ENCODE measurements around the gene SCRN2. TPM values are rescaled to one million over a fixed set of nuclear protein-coding genes. Genes with fewer than 3 reads are reported as not detected.
A peak's percentile ranks its signal among the peaks of the same experiment; 100 is the strongest.

The SCRN2 gene
- total and polyA plus RNA-seq, 8 donors: 7.0 to 44.9 (median 28.8) TPM

GRCh38 chr17:47840001-47840741 is 902 bp downstream of the SCRN2 start:
- DNase-seq: no peak
- intact Hi-C loops (cut with DNase I; ENCODE audit: low total_unique reads): loop anchor here (2.0 kb wide), 1 partner anchor 51 kb away; no protein-coding TSS in a partner anchor

GRCh38 chr17:47839071-47839470 is 2.0 kb downstream of the SCRN2 start:
- no peak for TF ChIP-seq POLR2A (IDR thresholded peaks at IDR 0.05)
- TF ChIP-seq, protein P1, sequence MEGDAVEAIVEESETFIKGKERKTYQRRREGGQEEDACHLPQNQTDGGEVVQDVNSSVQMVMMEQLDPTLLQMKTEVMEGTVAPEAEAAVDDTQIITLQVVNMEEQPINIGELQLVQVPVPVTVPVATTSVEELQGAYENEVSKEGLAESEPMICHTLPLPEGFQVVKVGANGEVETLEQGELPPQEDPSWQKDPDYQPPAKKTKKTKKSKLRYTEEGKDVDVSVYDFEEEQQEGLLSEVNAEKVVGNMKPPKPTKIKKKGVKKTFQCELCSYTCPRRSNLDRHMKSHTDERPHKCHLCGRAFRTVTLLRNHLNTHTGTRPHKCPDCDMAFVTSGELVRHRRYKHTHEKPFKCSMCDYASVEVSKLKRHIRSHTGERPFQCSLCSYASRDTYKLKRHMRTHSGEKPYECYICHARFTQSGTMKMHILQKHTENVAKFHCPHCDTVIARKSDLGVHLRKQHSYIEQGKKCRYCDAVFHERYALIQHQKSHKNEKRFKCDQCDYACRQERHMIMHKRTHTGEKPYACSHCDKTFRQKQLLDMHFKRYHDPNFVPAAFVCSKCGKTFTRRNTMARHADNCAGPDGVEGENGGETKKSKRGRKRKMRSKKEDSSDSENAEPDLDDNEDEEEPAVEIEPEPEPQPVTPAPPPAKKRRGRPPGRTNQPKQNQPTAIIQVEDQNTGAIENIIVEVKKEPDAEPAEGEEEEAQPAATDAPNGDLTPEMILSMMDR (IDR thresholded peaks at IDR 0.05): no peak
- TF ChIP-seq POLR2AphosphoS5 (IDR thresholded peaks at IDR 0.05): no peak
- H3K27me3 ChIP-seq: no peaks in the 10 kb centered on the region
- H3K27ac ChIP-seq: no peak overlapping the region
- 90 to 95% (median 92%) methylated on average over 5 of the region's 5 CpGs for whole genome bisulfite sequencing, 5 donors
- DNase-seq: no peak
- peaks cover 22 to 43% (median 38%) of the 10 kb centered on the region in 4 donors for H3K4me1 ChIP-seq
- H3K4me3 ChIP-seq: no peak overlapping the region
- intact Hi-C loops (cut with DNase I; ENCODE audit: low total_unique reads): no loop called here
- H3K36me3 ChIP-seq: peaks cover 0 to 43% (median 35%) of the 10 kb centered on the region in 4 donors
- no peaks in the 10 kb centered on the region for H3K9me3 ChIP-seq

More at GRCh38 chr17:47840001-47840741, 902 bp downstream of the SCRN2 start:
- H3K9me3 ChIP-seq: no peaks in the 10 kb centered on the region
- peak overlapping the region in 3 of 5 donors; percentile 74 to 85 (median 80) for H3K27ac ChIP-seq
- peaks cover 22 to 43% (median 38%) of the 10 kb centered on the region in 4 donors for H3K4me1 ChIP-seq
- TF ChIP-seq POLR2A (IDR thresholded peaks at IDR 0.05) (no peak), POLR2AphosphoS5 (IDR thresholded peaks at IDR 0.05) (no peak), EP300 (IDR thresholded peaks at IDR 0.05) (no peak)
- TF ChIP-seq, protein P1 (IDR thresholded peaks at IDR 0.05): no peak
- H3K27me3 ChIP-seq: peaks cover 0 to 9% (median 4%) of the 10 kb centered on the region in 3 donors
- peaks cover 0 to 42% (median 35%) of the 10 kb centered on the region in 4 donors for H3K36me3 ChIP-seq
- peak overlapping the region; percentile 62 to 86 (median 84) for H3K4me3 ChIP-seq
- WGBS, 5 donors: 45 to 57% (median 49%) methylated on average over 15 to 17 of the region's 17 CpGs

- Histone ChIP-seq H3K27me3 (no peaks in the 10 kb centered on the region), H3K4me3 (no peak overlapping the region), H3K36me3 (peaks cover 0 to 43% (median 35%) of the 10 kb centered on the region in 4 donors), H3K9me3 (no peaks in the 10 kb centered on the region), H3K4me1 (peaks cover 22 to 43% (median 38%) of the 10 kb centered on the region in 4 donors), H3K27ac (no peak overlapping the region)
- intact Hi-C loops (cut with DNase I; ENCODE audit: low total_unique reads): no loop called here
- no peak for DNase-seq
- 84 to 95% (median 92%) methylated on average over 5 to 13 of the region's 13 CpGs for WGBS, 5 donors
- TF ChIP-seq EP300 (IDR thresholded peaks at IDR 0.05) (no peak), POLR2AphosphoS5 (IDR thresholded peaks at IDR 0.05) (no peak), POLR2A (IDR thresholded peaks at IDR 0.05) (no peak)
- TF ChIP-seq, protein P1 (IDR thresholded peaks at IDR 0.05): no peak
These were observed 2.4 kb downstream of the SCRN2 start for GRCh38 chr17:47838636-47839035.

DNA sequence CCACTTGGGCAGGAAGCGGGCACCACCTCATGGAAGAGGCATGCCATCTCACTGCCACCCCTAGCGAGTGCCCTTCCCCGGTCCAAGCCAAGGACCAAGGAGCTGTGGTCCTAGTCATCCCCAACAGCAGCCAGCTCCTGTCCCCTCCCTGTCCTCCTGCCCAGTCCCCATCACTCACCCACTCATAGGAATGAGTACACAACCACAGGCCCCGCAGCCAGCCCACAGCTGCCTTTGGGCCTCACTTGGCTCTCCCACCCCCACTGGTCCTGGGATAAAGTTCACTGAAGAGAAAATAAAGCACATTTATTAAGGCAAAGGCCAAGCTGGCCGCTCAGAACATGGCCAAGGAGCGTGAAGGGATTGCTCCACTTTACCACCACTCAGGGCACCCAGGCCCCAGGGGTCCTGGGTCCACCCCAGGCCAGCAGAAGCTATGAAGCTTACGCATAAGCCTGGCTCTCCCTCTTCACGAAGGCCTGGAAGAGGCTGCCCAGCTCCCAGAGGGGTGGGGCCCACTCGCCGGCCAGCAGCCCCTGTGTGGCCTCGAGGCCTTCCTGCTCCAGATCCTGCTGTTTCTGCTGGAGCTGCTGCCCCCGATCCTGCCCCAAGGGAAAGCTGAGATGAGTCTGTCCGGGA is 3.6 kb downstream of the SCRN2 start:
- TF ChIP-seq EP300 (IDR thresholded peaks at IDR 0.05) (no peak), POLR2A (IDR thresholded peaks at IDR 0.05) (no peak), POLR2AphosphoS5 (IDR thresholded peaks at IDR 0.05) (no peak)
- TF ChIP-seq, protein P1 (IDR thresholded peaks at IDR 0.05): no peak
- WGBS, 5 donors: 69 to 78% (median 72%) methylated on average over 11 to 13 of the region's 13 CpGs
- H3K27me3 ChIP-seq: no peaks in the 10 kb centered on the region
- H3K27ac ChIP-seq: no peak overlapping the region
- DNase-seq: peak in 1 of 2 donors; percentile 28
- intact Hi-C loops (cut with DNase I; ENCODE audit: low total_unique reads): no loop called here
- peaks cover 22 to 37% (median 29%) of the 10 kb centered on the region in 4 donors for H3K4me1 ChIP-seq
- H3K36me3 ChIP-seq: peaks cover 0 to 43% (median 35%) of the 10 kb centered on the region in 4 donors
- no peak overlapping the region for H3K4me3 ChIP-seq
- no peaks in the 10 kb centered on the region for H3K9me3 ChIP-seq
